HG03135 (cell line): Measurements from ENCODE around the gene VWA3A.

Source experiments
- ATAC-seq: cut with Tn5 transposase; IDR thresholded peaks from one replicate; pipeline ENCODE4 v1.9.1; 2021; ENCODE audit warnings: mild to moderate bottlenecking, moderate library complexity; ENCODE audit not compliant: unreplicated experiment

Gene VWA3A

DNA sequence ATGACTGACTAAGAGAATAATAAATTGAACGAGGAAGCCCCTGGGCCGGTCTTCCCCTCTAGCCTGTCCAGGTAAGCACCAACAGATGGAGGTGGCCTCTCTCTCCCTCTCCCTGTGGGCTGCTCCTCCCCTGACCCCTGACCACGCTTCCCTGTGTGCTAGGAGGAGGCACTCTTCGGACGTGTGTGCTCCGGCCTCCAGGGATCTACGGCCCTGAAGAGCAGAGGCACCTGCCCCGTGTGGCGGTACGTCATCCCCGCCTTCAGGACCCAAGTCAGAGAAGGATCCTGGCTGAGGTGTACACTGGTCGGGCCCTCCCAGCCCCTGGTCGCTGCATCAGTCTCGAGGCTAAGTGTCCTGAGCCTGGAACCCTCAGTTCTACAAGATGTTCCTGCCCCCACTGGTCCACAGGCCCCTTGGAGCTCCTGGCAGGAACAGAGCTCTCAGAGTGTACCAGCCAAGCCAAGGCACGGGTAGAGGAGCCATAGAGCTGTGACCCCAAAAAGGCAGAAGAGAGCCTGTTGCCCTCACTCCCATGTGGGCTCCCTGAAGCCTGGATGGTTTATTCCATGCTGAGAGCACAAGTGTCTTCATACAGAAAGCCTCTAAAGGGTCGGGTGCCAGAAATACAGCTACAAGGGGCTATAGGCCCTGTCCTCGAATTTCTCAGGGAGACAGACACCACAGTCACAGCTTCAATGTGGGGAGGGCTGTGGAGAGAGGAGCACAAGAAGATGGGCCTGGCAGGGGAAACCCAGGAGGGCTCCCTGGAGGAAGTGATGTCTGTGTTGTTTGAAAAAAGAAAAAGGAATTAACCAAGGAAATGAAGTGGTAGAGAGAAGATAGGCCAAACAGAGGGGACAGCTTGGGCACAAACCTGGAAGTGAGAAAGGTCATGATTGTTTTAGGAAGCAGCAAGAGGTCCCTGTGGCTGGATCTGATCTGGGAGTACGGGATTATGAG is 85.9 kb downstream of the VWA3A start:
- ATAC-seq: no peak

DNA sequence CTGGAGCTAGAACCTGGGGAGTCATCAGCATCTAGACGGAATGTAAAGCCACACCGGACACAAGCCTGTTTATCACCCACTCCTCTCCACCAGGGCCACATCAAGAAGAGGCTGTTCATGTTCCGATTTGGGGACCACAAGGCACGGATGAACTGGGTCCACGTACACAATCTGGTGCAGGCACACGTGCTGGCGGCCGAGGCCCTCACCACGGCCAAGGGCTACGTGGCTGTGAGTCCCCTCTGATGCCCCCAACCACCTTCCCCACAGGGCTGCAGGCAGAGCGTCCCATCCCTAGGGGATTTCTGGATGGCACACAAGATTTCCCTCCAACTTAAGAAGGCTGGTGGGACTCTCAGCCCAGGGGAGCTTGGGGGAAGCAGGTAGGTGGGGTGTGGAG is 89.1 kb downstream of the VWA3A start:
- ATAC-seq: no peak

DNA sequence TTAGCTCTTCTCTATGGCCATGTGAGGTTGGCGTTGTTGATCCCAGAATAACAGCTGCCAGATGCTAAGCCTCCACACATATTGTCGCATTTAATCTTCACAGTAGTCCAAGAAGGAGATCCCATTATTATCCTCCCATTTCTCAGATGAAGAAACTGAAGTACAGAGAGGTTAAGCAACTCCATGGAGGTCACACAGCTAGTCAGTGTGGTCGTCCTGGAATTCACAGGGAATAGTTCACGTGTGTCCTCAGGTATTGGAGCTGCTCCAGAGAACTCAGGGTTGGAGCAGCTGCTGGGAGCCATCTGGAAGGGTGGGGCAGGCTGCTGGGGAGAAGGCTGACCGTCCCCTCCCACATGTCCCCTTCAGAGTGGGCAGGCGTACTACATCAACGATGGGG is 89.5 kb downstream of the VWA3A start:
- no peak for ATAC-seq

DNA sequence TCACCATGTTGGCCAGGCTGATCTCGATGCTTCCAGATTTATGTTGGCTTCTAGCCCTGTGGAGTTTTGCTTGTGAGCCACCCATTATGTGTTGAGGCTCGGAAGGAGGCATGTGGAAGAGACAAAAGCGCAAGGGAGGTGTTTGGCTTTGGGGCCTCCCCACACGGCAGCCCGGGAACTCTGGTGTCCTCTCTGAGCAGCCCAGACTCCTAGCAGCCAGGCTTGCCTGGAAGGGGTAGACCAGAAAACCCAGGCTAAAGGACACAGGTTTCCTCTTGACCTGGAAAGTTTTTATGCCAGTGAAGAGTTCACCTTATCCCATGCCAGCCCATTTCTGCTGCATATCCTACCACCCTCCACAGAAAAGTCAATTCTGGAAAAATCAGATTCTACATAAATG is 91.0 kb downstream of the VWA3A start:
- ATAC-seq: no peak

DNA sequence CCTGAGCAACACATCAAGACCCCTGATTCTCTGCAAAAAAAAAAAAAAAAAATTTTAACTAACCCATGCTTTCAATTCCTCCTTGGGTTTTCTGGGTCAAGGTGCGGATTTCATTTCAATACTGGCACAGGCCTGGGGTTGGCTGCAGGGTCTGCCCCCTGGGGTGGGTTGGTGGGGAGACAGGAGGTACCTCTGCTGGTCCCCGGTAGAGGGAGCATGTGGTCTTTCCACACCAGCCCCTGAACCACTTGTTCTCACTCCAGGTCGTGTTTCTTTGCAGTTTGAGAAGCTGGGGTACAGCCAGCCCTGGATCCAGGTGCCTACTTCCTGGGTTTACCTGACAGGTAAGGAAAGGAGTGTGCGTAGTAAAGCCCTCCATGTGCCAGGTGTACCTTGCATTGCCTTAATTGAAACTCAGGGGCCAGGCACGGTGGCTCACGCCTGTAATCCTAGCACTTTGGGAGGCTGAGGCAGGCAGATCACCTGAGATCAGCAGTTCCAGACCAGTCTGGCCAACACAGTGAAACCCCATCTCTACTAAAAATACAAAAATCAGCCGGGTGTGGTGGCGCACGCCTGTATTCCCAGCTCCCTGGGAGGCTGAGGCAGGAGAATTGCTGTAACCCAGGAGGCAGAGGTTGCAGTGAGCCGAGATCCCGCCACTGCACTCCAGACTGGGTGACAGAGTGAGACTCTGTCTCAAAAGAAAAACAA is 91.7 kb downstream of the VWA3A start:
- no peak for ATAC-seq

DNA sequence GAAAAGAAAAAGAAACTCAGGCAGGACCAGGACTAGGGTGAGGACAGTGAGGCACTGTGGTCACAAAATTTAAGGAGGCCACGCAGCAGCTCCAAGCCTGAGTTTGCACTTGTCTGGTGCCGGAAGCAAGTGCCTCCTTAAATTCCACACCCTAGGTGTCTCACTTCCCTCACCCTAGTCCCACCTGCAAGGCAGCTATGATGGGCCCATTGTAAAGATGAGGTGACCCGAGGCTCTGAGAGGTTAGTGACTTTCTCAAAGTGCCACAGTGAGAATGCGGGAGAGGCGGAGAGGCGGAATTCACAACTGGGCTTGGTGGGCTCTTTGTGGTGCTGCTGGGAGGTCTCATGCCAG is 92.3 kb downstream of the VWA3A start:
- no peak for ATAC-seq

- ATAC-seq: no peak
Measured at GRCh38 chr16:22186517-22186916, 94.2 kb downstream of the VWA3A start.

DNA sequence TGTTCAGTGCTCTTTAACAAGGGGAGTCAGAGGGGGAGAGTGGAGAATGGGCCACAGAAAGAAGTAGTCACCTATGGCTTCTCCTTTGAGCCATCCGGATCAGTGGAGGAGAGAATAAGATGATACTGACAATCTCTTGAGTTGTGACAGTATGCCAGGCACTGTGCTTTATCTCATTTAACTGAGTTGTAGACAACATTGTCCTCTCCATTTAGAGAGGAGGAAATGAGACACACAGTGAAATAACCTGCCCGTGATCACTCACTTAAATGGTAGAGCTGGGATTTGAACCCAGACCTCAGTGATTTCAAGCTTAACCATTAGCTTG is 95.9 kb downstream of the VWA3A start:
- no peak for ATAC-seq

DNA sequence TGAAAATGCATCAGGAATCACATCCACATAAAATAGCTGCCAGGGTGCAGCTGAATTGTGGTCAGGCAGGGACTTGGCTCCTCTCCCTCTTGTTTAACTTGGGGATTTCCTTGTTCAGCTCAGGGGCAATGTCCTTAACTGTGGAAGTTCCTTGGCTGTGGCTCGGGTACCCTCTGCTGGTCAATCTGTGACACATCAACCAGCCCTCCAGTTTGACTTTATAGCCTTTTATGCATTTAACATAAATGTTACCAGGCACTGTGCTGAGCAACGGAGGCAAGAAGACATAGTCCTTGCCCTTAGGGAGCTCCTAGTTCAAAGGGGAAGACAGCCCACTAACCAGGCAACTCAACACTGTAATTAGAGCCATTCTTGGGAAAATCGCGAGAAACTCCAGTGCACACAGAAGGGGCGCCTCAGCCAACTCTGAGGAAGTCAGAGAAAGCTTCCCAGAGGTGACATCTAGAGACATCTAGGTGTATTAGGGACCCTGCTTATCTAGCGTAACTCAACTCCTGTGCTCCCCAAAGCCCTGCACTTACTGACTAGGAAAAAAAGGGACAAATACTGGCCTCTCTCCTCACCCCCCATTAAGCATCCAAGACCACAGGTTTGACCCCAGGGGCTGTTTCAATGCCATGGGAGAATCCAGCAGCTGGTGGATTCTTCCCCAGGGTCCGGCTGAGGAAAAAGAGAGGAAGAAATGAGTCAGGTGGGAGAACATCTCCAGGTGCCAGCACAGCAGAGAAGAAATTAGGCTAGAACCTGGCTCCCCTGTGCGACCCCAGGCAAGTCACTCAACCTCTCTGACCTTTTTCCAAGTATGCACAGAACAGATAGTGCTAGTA is 96.5 kb downstream of the VWA3A start:
- no peak for ATAC-seq

- ATAC-seq: no peak
Measured at GRCh38 chr16:22189473-22190080, 97.2 kb downstream of the VWA3A start.

DNA sequence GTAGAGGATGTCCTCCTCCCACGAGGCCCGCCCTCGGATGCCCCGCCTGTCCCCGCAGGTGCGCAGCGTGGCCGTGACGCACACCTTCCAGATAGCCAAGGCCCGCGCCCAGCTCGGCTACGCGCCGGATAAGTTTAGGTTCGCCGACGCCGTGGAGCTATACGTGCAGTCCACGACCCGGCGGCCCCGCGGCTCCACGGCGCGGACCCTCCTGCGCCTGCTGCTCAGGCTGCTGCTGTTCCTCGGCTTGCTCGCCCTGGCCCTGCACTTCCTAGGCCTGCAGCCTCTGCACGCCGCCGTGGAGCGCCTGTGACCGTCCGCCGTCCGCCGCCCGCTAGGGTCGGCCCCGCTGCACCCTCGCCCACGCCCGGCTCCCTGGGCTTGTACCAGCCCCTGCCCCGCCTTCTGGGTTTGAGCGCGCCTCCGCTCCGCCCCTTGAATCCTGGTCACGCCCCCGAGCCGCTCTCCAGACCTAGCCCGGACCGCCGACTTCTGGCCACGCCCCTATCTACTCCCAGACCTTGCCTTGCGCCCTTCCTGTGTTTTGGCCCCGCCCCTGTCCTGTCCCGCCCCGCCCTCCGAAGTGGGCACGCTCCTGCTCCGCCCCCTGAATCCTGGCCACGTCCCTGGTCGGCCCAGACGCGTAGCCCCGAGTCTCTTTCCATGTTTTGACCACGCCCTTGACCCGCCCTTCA is 97.9 kb downstream of the VWA3A start:
- ATAC-seq: peak; percentile 59

GRCh38 chr16:22190776-22191531 is 98.6 kb downstream of the VWA3A start:
- peak; percentile 47 for ATAC-seq

- no peak for ATAC-seq
Measured at GRCh38 chr16:22191532-22192260, 99.4 kb downstream of the VWA3A start.

GRCh38 chr16:22192261-22193062 is 100.1 kb downstream of the VWA3A start:
- ATAC-seq: peak; percentile 21

GRCh38 chr16:22193063-22193411 is 100.7 kb downstream of the VWA3A start:
- no peak for ATAC-seq

GRCh38 chr16:22194707-22195444 is 102.5 kb downstream of the VWA3A start:
- ATAC-seq: no peak

DNA sequence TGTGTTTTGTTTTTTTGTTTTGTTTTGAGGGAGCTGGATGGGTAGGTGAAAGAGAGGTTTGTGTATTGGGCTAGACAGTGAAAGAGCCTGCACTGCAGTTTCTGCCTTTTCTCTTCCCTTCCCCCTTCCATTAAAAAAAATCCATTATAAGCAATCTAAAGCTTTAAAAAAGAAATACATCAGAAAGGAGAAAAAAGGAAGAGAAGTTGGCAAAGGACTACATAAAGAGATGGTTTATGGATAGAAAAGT is 103.0 kb downstream of the VWA3A start:
- ATAC-seq: no peak
